Fibroblast of skin of abdomen (primary cell): Measurements from ENCODE around the gene TRIM64C. TPM values are rescaled to one million over a fixed set of nuclear protein-coding genes. Genes with fewer than 3 reads are reported as not detected.
"Not testable (repeated sequence)": the region's sequence is repeated elsewhere in the genome, so short reads cannot be mapped to it uniquely, and the experiment has no call there.

Experiments
- DNase-seq: peaks from one replicate; pipeline ENCODE4 v3.0.0-alpha.2; 2013
- polyA plus RNA-seq, 2 experiments: library from polyadenylated mRNA; unstranded; fragments of 120-200 nt; gene quantifications; one replicate each; pipeline ENCODE4 v1.2.1, GENCODE V29; 2013; ENCODE audit not compliant: insufficient read length in 2 of 2

Gene TRIM64C
- not detected for polyA plus RNA-seq (2013, experiment 1 of 2; ENCODE audit: insufficient read length)
- not detected for polyA plus RNA-seq (2013, experiment 2 of 2; ENCODE audit: insufficient read length)

GRCh38 chr11:49059012-49059411 lies at the start of gene TRIM64C:
Gene TRIM64C, minus strand, starts transcription at chr11:49059112. Its CDS starts 0 bp downstream, at chr11:49059112.
- DNase-seq = not testable (repeated sequence)

DNA sequence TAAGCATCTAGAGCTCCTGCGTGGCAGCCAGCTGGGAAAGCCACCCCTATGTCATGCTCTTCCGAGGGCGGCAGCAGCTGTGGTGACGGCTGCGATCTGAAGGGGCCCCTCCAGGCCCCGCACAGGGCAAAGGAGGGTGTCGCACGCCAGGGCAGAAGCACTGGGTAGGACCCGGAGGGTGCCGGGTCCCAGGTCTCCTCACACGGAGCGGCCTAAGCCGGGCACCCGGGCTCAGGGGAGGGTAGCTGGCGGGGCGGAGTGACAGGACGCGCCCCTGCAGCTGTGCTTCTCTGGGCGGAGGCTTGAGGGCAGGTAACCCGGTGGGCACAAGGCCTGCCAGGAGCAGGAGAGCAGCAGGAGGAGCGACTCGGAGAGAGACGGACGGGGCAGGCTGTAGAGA lies 43.4 kb upstream of the TRIM64C start:
- DNase-seq = not testable (repeated sequence)

DNA sequence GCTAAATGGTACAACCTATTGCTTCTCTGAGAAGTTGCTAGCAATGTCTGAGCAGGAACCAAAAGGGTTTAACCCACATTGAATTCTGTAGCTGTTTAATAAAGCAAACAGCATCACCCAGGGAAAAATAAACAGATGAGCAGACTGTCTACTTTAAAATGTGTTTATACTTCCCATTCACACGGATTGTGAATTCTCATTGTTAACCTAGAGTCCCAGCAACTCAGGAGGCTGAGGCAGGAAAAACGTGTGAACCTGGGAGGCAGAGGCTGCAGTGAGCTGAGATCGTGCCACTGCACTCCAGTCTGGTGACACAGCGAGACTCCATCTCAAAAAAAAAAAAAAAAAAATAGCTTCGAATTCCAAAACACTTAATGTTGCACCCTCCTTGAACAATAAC lies 11.0 kb upstream of the TRIM64C start:
- not testable (repeated sequence) for DNase-seq

GRCh38 chr11:49049821-49050220 lies 9.1 kb downstream of the TRIM64C start:
- DNase-seq = not testable (repeated sequence)

DNA sequence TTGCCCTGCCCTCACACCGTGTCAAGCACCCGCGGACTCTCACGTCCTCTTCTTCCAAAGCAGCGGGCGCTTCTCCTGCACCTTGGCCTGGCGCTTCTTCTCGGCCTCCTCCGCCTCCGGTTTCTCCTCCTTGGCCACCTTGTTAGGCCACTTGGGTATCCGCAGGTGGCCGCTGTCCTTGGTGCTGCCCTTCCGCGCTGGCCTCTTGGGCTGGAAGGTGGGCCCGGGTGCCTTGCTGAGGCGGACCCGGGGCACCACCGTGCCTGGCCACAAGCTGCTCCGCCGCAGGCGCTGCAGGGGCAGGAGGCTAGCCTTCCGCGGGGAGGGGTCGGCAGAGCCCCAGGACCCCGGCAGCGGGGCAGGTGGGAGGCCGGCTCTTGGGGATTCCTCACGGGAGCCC lies 10.7 kb downstream of the TRIM64C start:
- not testable (repeated sequence) for DNase-seq

DNA sequence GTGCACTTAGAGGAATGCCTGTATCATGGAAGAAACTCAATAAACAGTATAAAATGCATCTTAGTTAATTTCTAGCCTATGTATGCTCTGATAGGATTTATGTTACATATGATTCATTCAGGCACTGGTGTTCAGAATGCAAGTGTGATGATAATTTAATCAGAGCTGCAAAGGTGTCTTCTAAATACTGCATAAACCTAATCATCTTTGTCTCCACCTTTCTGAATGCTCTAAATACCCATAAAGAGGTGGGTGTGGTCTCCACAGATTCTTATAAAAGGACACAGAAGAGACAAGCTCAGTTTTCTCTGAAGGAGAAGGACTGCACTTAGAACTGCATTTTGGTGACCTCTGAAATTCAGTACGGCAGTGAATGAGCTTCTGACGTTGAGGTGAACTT lies 30.4 kb downstream of the TRIM64C start, which contains the start of gene TRIM49B:
Gene TRIM49B, plus strand, starts transcription at position 301 of the 400 bp plus-strand sequence. CDS start 2,777 bp downstream, outside the sequence.
- not testable (repeated sequence) for DNase-seq
